ENCODE measurements around the gene P4HTM.

Gene P4HTM

GRCh38 chr3:48951764-48952163 lies 38.3 kb upstream of the P4HTM start (continued):
- TF ChIP-seq REST (tag by site-specific recombination; IDR thresholded peaks at IDR 0.05) (no peak), ZSCAN4 (tag by site-specific recombination; IDR thresholded peaks at IDR 0.05) (no peak), ZNF48 (tag by site-specific recombination; IDR thresholded peaks at IDR 0.05) (no peak), ZNF184 (tag by site-specific recombination; IDR thresholded peaks at IDR 0.05) (no peak), TSHZ1 (tag by site-specific recombination; IDR thresholded peaks at IDR 0.05; ENCODE audit: borderline replicate concordance) (no peak)

- POLR2A ChIA-PET = no interaction called here
- Histone ChIP-seq H3K27ac (ENCODE audit: extremely low read depth, low read depth, low read length) (no peak overlapping the region), H3K36me3 (ENCODE audit: control insufficient read depth in 2 of 2, insufficient read depth in 1 of 2, low read length in 2 of 2) (peaks cover 3 to 20% of the 10 kb centered on the region in 2 experiments; a peak in 2 of 3 replicates), H3K9me3 (ENCODE audit: control insufficient read depth, insufficient read depth, low read depth, low read length) (no peaks in the 10 kb centered on the region), H3K4me1 (ENCODE audit: control insufficient read depth, insufficient read depth, low read length) (no peaks in the 10 kb centered on the region; the same call in 1 of the 2 replicates), H3K4me3 (ENCODE audit: low read depth, low read length) (no peak overlapping the region)
- CTCF ChIA-PET = interaction anchor here (0.6 to 1.2 kb wide), 6 partner anchors 18 to 212 kb away, joined by 3 to 5 read pairs (median 4); no protein-coding TSS in a partner anchor
- TF ChIP-seq ZNF266 (tag by site-specific recombination; IDR thresholded peaks at IDR 0.05; ENCODE audit: low read depth) (no peak), CTCF (tag by site-specific recombination; IDR thresholded peaks at IDR 0.05) (peak; percentile 11; the same call in 1 of the 2 replicates), ZSCAN5A (tag by site-specific recombination; IDR thresholded peaks at IDR 0.05) (no peak), ZNF488 (tag by site-specific recombination; IDR thresholded peaks at IDR 0.05) (no peak), ZNF324 (tag by site-specific recombination; IDR thresholded peaks at IDR 0.05) (no peak), ZNF248 (tag by site-specific recombination; IDR thresholded peaks at IDR 0.05) (no peak), KLF16 (tag by site-specific recombination; IDR thresholded peaks at IDR 0.05) (no peak), ZBTB17 (tag by site-specific recombination; IDR thresholded peaks at IDR 0.05) (0 out of 2 replicates have a peak, but pooled peaks have one; percentile 14), ZSCAN23 (tag by site-specific recombination; IDR thresholded peaks at IDR 0.05) (no peak), BCL11A (tag by site-specific recombination; IDR thresholded peaks at IDR 0.05; ENCODE audit: low read depth) (no peak), ZBTB21 (tag by site-specific recombination; IDR thresholded peaks at IDR 0.05) (no peak), ZNF10 (tag by site-specific recombination; IDR thresholded peaks at IDR 0.05) (no peak), ZSCAN16 (tag by site-specific recombination; IDR thresholded peaks at IDR 0.05) (no peak), ZNF423 (tag by site-specific recombination; IDR thresholded peaks at IDR 0.05) (no peak), PATZ1 (tag by site-specific recombination; IDR thresholded peaks at IDR 0.05) (no peak), ZNF585B (tag by site-specific recombination; IDR thresholded peaks at IDR 0.05) (no peak), BCL11B (tag by site-specific recombination; IDR thresholded peaks at IDR 0.05; ENCODE audit: low read depth) (no peak)
These were observed 37.4 kb upstream of the P4HTM start for GRCh38 chr3:48952510-48953118.

Data from HEK293 (cell line).